IMR-90 (cell line): Measurements from ENCODE around the gene GLRX2. TPM values are rescaled to one million over a fixed set of nuclear protein-coding genes. Genes with fewer than 3 reads are reported as not detected.

ENCODE experiments used
- ATAC-seq: fragments of 200-7000 bp; cut with Tn5 transposase; 2 replicates; pipeline ENCODE4 v1.9.1; 2020; ENCODE audit warnings: low read depth, mild to moderate bottlenecking, moderate library complexity
- BruUV-seq: library from RNA; stranded (reverse); fragments of 400-500 nt; replicated peaks from 2 replicates; lab custom pipeline; 2021; lab: Mats Ljungman, UMichigan
- CTCF ChIA-PET: fragments of 300-600 bp; formaldehyde crosslinking; extraction: SDS; loops from one replicate; lab custom pipeline; 2021; ENCODE audit warnings: antibody characterized with exemption; lab: Yijun Ruan, JAX
- POLR2A ChIA-PET: fragments of 300-600 bp; sonication (Branson Sonifier 250); formaldehyde crosslinking; loops from one replicate; lab custom pipeline; 2022; ENCODE audit warnings: antibody characterized with exemption; ENCODE audit not compliant: unreplicated experiment; lab: Charles Lee
- DNase-seq: peaks from one replicate; pipeline ENCODE4 v3.0.0; 2013
- H2AFZ ChIP-seq: replicated peaks from 2 replicates; pipeline ENCODE3; 2013; ENCODE audit warnings: low read length, mild to moderate bottlenecking; ENCODE audit not compliant: poor library complexity
- H2AK5ac ChIP-seq: 2 replicates; pipeline ENCODE4 v1.6.1; 2013; ENCODE audit warnings: low read depth, low read length, inconsistent platforms
- H2AK9ac ChIP-seq: replicated peaks from 2 replicates; pipeline ENCODE3; 2013; ENCODE audit warnings: mild to moderate bottlenecking, low read depth, low read length, moderate library complexity; ENCODE audit not compliant: poor library complexity
- H2BK120ac ChIP-seq: 2 replicates; pipeline ENCODE4 v1.6.1; 2013; ENCODE audit warnings: low read depth, low read length, inconsistent platforms
- H2BK15ac ChIP-seq: 3 replicates; pipeline ENCODE4 v1.6.1; 2013; ENCODE audit warnings: low read depth, low read length, inconsistent platforms
- H2BK20ac ChIP-seq: 2 replicates; pipeline ENCODE4 v1.6.1; 2013; ENCODE audit warnings: low read depth, mild to moderate bottlenecking, inconsistent platforms, low read length, moderate library complexity
- H2BK5ac ChIP-seq: 2 replicates; pipeline ENCODE4 v1.6.1; 2013; ENCODE audit warnings: mild to moderate bottlenecking, low read depth, low read length, inconsistent platforms; ENCODE audit not compliant: poor library complexity, severe bottlenecking
- H3K14ac ChIP-seq: replicated peaks from 2 replicates; pipeline ENCODE4 v1.6.1; 2013; ENCODE audit warnings: low read depth, low read length, inconsistent platforms
- H3K18ac ChIP-seq: 2 replicates; pipeline ENCODE4 v1.6.1; 2013; ENCODE audit warnings: low read depth, low read length, control low read depth
- H3K23ac ChIP-seq: 2 replicates; pipeline ENCODE4 v1.6.1; 2013; ENCODE audit warnings: low read depth, low read length, inconsistent platforms
- H3K27ac ChIP-seq: 2 replicates; pipeline ENCODE4 v1.5.1; 2013; ENCODE audit warnings: mild to moderate bottlenecking, control low read depth, low read length; ENCODE audit not compliant: insufficient read depth
- H3K27me3 ChIP-seq: 2 replicates; pipeline ENCODE4 v1.6.1; 2013; ENCODE audit warnings: low read length; ENCODE audit not compliant: control insufficient read depth, insufficient read depth
- H3K36me3 ChIP-seq: 2 replicates; pipeline ENCODE4 v1.6.1; 2013; ENCODE audit warnings: low read length, mixed read lengths; ENCODE audit not compliant: control insufficient read depth, insufficient read depth
- H3K4ac ChIP-seq: 2 replicates; pipeline ENCODE4 v1.6.1; 2013; ENCODE audit warnings: low read depth, low read length, inconsistent platforms
- H3K4me1 ChIP-seq: 2 replicates; pipeline ENCODE4 v1.6.1; 2013; ENCODE audit warnings: low read length, mixed read lengths; ENCODE audit not compliant: control insufficient read depth, insufficient read depth
- H3K4me2 ChIP-seq: 2 replicates; pipeline ENCODE4 v1.6.1; 2013; ENCODE audit warnings: low read depth, mild to moderate bottlenecking, control low read depth, low read length, moderate library complexity
- H3K4me3 ChIP-seq: 2 replicates; pipeline ENCODE4 v1.5.1; 2013; ENCODE audit warnings: low read depth, mild to moderate bottlenecking, control low read depth, low read length, moderate library complexity; ENCODE audit not compliant: insufficient read depth
- H3K56ac ChIP-seq: 2 replicates; pipeline ENCODE4 v1.6.1; 2013; ENCODE audit warnings: low read length, inconsistent platforms; ENCODE audit not compliant: insufficient read depth; ENCODE audit errors: extremely low read depth
- H3K79me1 ChIP-seq, 2 experiments: 2 replicates each; pipeline ENCODE4 v1.6.1; 2013; ENCODE audit warnings: low read length in 2 of 2, inconsistent platforms in 1 of 2, low read depth in 1 of 2
- H3K9ac ChIP-seq: 2 replicates; pipeline ENCODE4 v1.6.1; 2013; ENCODE audit warnings: low read depth, low read length, control low read depth
- H3K9me1 ChIP-seq: 2 replicates; pipeline ENCODE4 v1.6.1; 2013; ENCODE audit warnings: low read length, inconsistent platforms; ENCODE audit not compliant: insufficient read depth
- H3K9me3 ChIP-seq: 2 replicates; pipeline ENCODE4 v1.6.1; 2013; ENCODE audit warnings: low read length; ENCODE audit not compliant: control insufficient read depth, insufficient read depth
- H4K20me1 ChIP-seq: 2 replicates; pipeline ENCODE4 v1.6.1; 2013; ENCODE audit warnings: low read length, inconsistent platforms; ENCODE audit not compliant: insufficient read depth
- H4K5ac ChIP-seq: 2 replicates; pipeline ENCODE4 v1.6.1; 2013; ENCODE audit warnings: mild to moderate bottlenecking, low read depth, low read length, control low read depth
- H4K8ac ChIP-seq, 2 experiments: 2 replicates each; pipeline ENCODE4 v1.6.1; 2013; ENCODE audit warnings: low read depth in 2 of 2, low read length in 2 of 2, control low read depth in 1 of 2, inconsistent platforms in 1 of 2
- H4K91ac ChIP-seq: 2 replicates; pipeline ENCODE4 v1.6.1; 2013; ENCODE audit warnings: low read depth, low read length, inconsistent platforms; ENCODE audit not compliant: insufficient read depth
- BHLHE40 ChIP-seq: fragments of 150-350 bp; IDR thresholded peaks from 2 replicates; pipeline ENCODE4 v1.6.1; 2016; ENCODE audit warnings: mild to moderate bottlenecking, low read depth, low read length
- CTCF ChIP-seq: conservative IDR thresholded peaks from 2 replicates; pipeline ENCODE4 v1.5.1; 2012; ENCODE audit warnings: mild to moderate bottlenecking, low read depth, low read length, improper control_type of control experiment
- RAD21 ChIP-seq: IDR thresholded peaks from 2 replicates; pipeline ENCODE4 v1.6.1; 2012; ENCODE audit warnings: low read length, improper control_type of control experiment
- WGBS, 2 experiments: methylation state at CpG; one replicate each; pipeline versions ENCODE4 v1.1.5 to v1.1.7; 2013; ENCODE audit warnings: missing lambda C conversion rate in 2 of 2; ENCODE audit not compliant: insufficient read length in 1 of 2; ENCODE audit errors: extremely low coverage in 2 of 2; 5-methylcytosine and 5-hydroxymethylcytosine counted together
- dilution Hi-C: fragments of 300-500 bp; cut with HindIII; formaldehyde crosslinking; loops from one replicate; pipeline ENCODE4 v1.14.3; 2018; ENCODE audit warnings: low sequenced_read_pairs; ENCODE audit not compliant: unreplicated experiment
- in situ Hi-C: fragments of 300-500 bp; cut with MboI; formaldehyde crosslinking; loops from 3 replicates; pipeline ENCODE4 v1.14.3; 2019; ENCODE audit warnings: low sequenced_read_pairs, inconsistent platforms, mixed read lengths
- intact Hi-C: fragments of 100-400 bp; cut with micrococcal nuclease; formaldehyde crosslinking; loops from 2 replicates; pipeline ENCODE4 v1.10.0; 2022
- polyA plus RNA-seq, 3 experiments: library from polyadenylated mRNA; depleted of rRNA; stranded (reverse); fragments of >200 nt; gene quantifications; 2 replicates each; pipeline ENCODE4 v1.2.3, GENCODE V29; 2012; ENCODE audit warnings: low replicate concordance in 1 of 3
- total RNA-seq: library from RNA; depleted of rRNA; stranded (reverse); fragments of >200 nt; gene quantifications from 2 replicates; pipeline ENCODE4 v1.2.3, GENCODE V29; 2012

GLRX2 gene
- total and polyA plus RNA-seq, 2 of the 4 experiments (the other 2 are of a cell fraction), result 2.0 to 15.9 TPM

DNA sequence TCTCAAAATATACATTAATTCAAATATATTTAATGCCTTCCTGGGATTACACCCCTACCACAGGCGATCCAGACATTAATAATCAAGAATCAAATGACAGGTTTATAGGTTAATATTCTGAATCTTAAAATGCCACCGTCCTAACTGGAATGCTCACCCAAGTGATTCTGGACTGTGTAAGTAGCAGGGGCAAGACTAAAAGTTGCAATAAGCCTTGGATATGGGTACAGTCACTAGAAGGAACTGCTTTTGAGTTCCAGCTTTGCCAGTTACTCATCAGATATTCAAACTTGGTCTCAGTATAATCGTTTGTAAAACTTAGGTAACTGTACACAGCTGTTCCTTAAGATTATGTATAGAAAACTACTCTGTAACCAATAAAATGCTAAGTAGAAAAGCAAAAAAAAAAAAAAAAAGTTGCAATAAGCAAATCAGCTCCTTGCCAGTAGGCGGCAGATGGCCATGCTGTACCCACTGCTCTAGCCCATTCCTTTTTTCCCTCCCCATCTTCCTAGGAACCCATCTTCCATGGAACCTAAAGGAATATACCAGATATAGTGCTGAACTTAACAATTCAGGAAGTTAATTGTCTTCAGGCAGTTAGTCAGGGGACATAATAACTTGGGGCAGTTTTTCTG, 35.3 kb downstream of the GLRX2 start:
- Histone ChIP-seq H3K4me1 (peaks cover 3% of the 10 kb centered on the region), H3K36me3 (peaks cover 8% of the 10 kb centered on the region), H3K4me2 (no peak overlapping the region), H2BK5ac (no peak overlapping the region), H2AK9ac (no peak overlapping the region), H3K9ac (no peak overlapping the region), H3K4me3 (no peak overlapping the region), H2AK5ac (no peak overlapping the region), H3K9me3 (no peaks in the 10 kb centered on the region), H3K27ac (no peak overlapping the region), H4K20me1 (peaks cover 7% of the 10 kb centered on the region; the same call in 1 of the 2 replicates), H2BK15ac (no peak overlapping the region), H3K4ac (no peak overlapping the region), H3K27me3 (no peaks in the 10 kb centered on the region), H4K8ac (no peak overlapping the region), H2BK20ac (no peak overlapping the region), H3K79me1 (peaks cover 32 to 51% of the 10 kb centered on the region in 2 experiments), H3K56ac (no peak overlapping the region), H3K9me1 (peaks cover 2% of the 10 kb centered on the region; the same call in 1 of the 2 replicates), H3K18ac (no peak overlapping the region), H3K23ac (no peak overlapping the region), H4K5ac (no peak overlapping the region), H2AFZ (no peak overlapping the region), H3K14ac (no peak overlapping the region), H4K91ac (no peak overlapping the region), H2BK120ac (no peak overlapping the region)
- DNase-seq, result no peak
- CTCF ChIA-PET, result interaction anchor here (0.6 to 1.0 kb wide), 2 partner anchors 50 to 96 kb away, joined by 3 to 4 read pairs; no protein-coding TSS in a partner anchor
- no TSS peak for BruUV-seq
- ATAC-seq, result peak; percentile 35; the same call in 1 of the 2 replicates
- no peak for TF ChIP-seq BHLHE40
- peak; percentile 22; the same call in 1 of the 2 replicates for TF ChIP-seq RAD21
- peak; percentile 21; the same call in 1 of the 2 replicates for TF ChIP-seq CTCF
- POLR2A ChIA-PET, result no interaction called here
- in situ Hi-C loops (no loop called here), intact Hi-C loops (no loop called here), dilution Hi-C loops (no loop called here)
- WGBS, 2 experiments, result no CpG with 5 or more reads among the region's 4 CpGs
